ENCODE measurements around the gene AIFM1. TPM values are rescaled to one million over a fixed set of nuclear protein-coding genes. Genes with fewer than 3 reads are reported as not detected.

AIFM1 gene
- total RNA-seq, 1 donor from 2014 or later = 47.7 TPM

DNA sequence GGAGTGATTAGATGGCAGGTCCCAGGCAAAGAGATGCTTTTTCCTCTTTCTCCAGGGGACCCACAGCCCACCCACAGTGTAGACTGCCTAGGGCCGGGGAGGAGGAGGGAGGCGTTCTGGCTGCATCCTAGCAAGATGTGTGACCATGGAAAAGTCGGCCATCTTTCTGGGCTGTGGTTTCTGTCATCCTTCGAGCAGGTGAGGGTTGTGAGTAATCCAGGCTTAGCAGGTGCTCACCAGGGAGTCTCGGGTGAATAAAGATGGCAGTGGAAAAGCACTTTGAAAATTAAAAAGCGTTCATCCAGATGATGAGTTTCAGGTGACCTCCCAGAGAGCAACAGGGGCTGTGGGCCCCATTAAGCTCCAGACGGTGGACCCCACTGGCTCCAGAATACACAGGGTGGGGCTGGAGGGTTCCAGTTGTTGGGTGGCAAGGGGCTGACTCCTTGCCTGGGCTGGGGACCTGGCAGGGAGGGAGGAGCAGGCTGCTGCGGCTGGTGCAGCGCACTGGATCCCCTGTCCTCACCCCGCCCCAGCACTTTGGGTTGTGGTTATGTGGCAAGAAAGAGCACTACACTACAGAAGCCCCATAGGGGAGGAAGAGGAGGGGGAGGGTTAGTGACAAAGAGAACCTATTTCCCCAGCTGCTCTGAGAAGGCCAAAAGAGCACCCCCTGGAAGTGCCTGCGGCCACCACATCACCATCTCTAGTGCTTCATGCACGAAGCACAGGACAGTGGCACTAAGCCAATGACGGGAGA lies 79.0 kb downstream of the AIFM1 start:
- Histone ChIP-seq H3K4me2 (no peak overlapping the region), H3K9me3 (ENCODE audit: low read depth) (no peaks in the 10 kb centered on the region), H3K27me3 (no peaks in the 10 kb centered on the region), H2AFZ (replicated peaks) (no peak overlapping the region), H3K79me2 (ENCODE audit: low read depth) (no peaks in the 10 kb centered on the region), H3K36me3 (no peaks in the 10 kb centered on the region), H3K4me3 (no peak overlapping the region), H3K4me1 (no peaks in the 10 kb centered on the region), H4K20me1 (ENCODE audit: low read depth) (no peaks in the 10 kb centered on the region), H3K9ac (no peak overlapping the region), H3K27ac (no peak overlapping the region), H3F3A (ENCODE audit: low read depth) (no peaks in the 10 kb centered on the region)
- no peaks in the 10 kb centered on the region for H3K9me3 Mint-ChIP-seq
- H3K27ac Mint-ChIP-seq = no peak overlapping the region
- no peaks in the 10 kb centered on the region for H3K36me3 Mint-ChIP-seq
- H3K4me3 Mint-ChIP-seq = no peak overlapping the region
- H3K27me3 Mint-ChIP-seq (ENCODE audit: insufficient read depth, low read depth) = peaks cover 13% of the 10 kb centered on the region
- no peak for TF ChIP-seq EZH2 (IDR thresholded peaks at IDR 0.05)
- TF ChIP-seq, protein P1, sequence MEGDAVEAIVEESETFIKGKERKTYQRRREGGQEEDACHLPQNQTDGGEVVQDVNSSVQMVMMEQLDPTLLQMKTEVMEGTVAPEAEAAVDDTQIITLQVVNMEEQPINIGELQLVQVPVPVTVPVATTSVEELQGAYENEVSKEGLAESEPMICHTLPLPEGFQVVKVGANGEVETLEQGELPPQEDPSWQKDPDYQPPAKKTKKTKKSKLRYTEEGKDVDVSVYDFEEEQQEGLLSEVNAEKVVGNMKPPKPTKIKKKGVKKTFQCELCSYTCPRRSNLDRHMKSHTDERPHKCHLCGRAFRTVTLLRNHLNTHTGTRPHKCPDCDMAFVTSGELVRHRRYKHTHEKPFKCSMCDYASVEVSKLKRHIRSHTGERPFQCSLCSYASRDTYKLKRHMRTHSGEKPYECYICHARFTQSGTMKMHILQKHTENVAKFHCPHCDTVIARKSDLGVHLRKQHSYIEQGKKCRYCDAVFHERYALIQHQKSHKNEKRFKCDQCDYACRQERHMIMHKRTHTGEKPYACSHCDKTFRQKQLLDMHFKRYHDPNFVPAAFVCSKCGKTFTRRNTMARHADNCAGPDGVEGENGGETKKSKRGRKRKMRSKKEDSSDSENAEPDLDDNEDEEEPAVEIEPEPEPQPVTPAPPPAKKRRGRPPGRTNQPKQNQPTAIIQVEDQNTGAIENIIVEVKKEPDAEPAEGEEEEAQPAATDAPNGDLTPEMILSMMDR (IDR thresholded peaks at IDR 0.05) = no peak
- no peak for TF ChIP-seq EZH2phosphoT487 (IDR thresholded peaks at IDR 0.05)
- peaks cover 31% of the 10 kb centered on the region for H3K4me1 Mint-ChIP-seq
- no peak for DNase-seq (ENCODE audit: low spot score)

GRCh38 chrX:130085551-130086446 lies 79.8 kb downstream of the AIFM1 start:
- H3K9me3 ChIP-seq (ENCODE audit: low read depth) = no peaks in the 10 kb centered on the region
- H4K20me1 ChIP-seq (ENCODE audit: low read depth) = no peaks in the 10 kb centered on the region
- no peak for DNase-seq (ENCODE audit: low spot score)
- no peak overlapping the region for H3K4me2 ChIP-seq
- H3K79me2 ChIP-seq (ENCODE audit: low read depth) = no peaks in the 10 kb centered on the region
- H3F3A ChIP-seq (ENCODE audit: low read depth) = no peaks in the 10 kb centered on the region
- H3K4me3 ChIP-seq = no peak overlapping the region
- no peaks in the 10 kb centered on the region for H3K36me3 ChIP-seq
- no peak overlapping the region for H3K27ac Mint-ChIP-seq
- H3K9me3 Mint-ChIP-seq = no peaks in the 10 kb centered on the region
- H3K27me3 ChIP-seq = no peaks in the 10 kb centered on the region
- H3K4me1 ChIP-seq = no peaks in the 10 kb centered on the region
- no peak overlapping the region for H2AFZ ChIP-seq (replicated peaks)
- peaks cover 13% of the 10 kb centered on the region for H3K27me3 Mint-ChIP-seq (ENCODE audit: insufficient read depth, low read depth)
- no peak overlapping the region for H3K27ac ChIP-seq
- no peaks in the 10 kb centered on the region for H3K36me3 Mint-ChIP-seq
- no peak overlapping the region for H3K4me3 Mint-ChIP-seq
- TF ChIP-seq EZH2phosphoT487 (IDR thresholded peaks at IDR 0.05) (no peak), EZH2 (IDR thresholded peaks at IDR 0.05) (no peak)
- TF ChIP-seq, protein P1 (IDR thresholded peaks at IDR 0.05) = no peak
- no peak overlapping the region for H3K9ac ChIP-seq
- peaks cover 35% of the 10 kb centered on the region for H3K4me1 Mint-ChIP-seq

DNA sequence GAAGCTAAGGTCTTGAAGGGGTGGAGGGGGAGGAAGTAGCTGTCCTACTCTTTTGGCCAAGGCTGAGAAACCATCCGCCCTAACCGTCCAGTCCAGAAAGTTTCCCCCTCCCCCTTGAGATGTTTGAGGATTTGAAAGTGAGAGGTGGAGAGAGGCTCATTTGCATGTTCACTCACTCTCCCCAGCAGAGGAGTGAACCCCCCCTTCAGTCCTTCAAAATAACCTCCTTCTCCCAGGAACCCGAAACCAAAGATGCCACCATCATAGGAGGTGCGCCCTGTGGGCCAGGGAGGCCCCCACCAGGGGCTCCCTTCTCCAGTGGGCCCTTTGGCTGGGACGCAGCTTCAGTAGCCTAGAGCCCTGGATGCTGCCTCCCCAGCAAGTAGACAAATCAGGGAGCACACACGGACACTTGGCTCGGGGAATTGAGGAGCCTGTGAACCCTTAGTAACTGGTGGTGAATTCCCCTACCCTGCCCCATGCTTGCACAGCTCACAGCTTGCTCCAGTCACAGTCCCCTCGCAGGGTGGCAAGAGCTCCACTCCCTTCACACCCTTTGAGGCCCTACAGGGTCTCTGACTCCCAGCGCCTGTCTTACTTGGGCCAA lies 80.9 kb downstream of the AIFM1 start:
- H3K27me3 ChIP-seq = no peaks in the 10 kb centered on the region
- no peak for TF ChIP-seq EZH2 (IDR thresholded peaks at IDR 0.05)
- DNase-seq (ENCODE audit: low spot score) = no peak
- Mint-ChIP-seq H3K36me3 (no peaks in the 10 kb centered on the region), H3K9me3 (no peaks in the 10 kb centered on the region), H3K4me1 (peaks cover 39% of the 10 kb centered on the region), H3K27ac (no peak overlapping the region), H3K27me3 (ENCODE audit: insufficient read depth, low read depth) (peaks cover 13% of the 10 kb centered on the region), H3K4me3 (no peak overlapping the region)
- no peak overlapping the region for H3K4me2 ChIP-seq
- no peak overlapping the region for H3K4me3 ChIP-seq
- H3K36me3 ChIP-seq = no peaks in the 10 kb centered on the region
- H3K79me2 ChIP-seq (ENCODE audit: low read depth) = no peaks in the 10 kb centered on the region
- H3F3A ChIP-seq (ENCODE audit: low read depth) = no peaks in the 10 kb centered on the region
- no peak overlapping the region for H3K9ac ChIP-seq
- H2AFZ ChIP-seq (replicated peaks) = no peak overlapping the region
- no peaks in the 10 kb centered on the region for H3K9me3 ChIP-seq (ENCODE audit: low read depth)
- no peaks in the 10 kb centered on the region for H4K20me1 ChIP-seq (ENCODE audit: low read depth)
- no peak overlapping the region for H3K27ac ChIP-seq
- H3K4me1 ChIP-seq = no peaks in the 10 kb centered on the region
